Measurements from ENCODE around the gene DNAH8.

- TF ChIP-seq CTCF (conservative IDR thresholded peaks at IDR 0.05 in 1 of 2, IDR thresholded peaks at IDR 0.05 in 1 of 2; ENCODE audit: extremely low read depth in 1 of 2, insufficient read depth in 1 of 2, low read depth in 1 of 2, low read length in 2 of 2) (no peak), EZH2 (IDR thresholded peaks at IDR 0.05; ENCODE audit: borderline replicate concordance, low read length) (no peak)
These were observed 263.1 kb downstream of the DNAH8 start for GRCh38 chr6:38978139-38978704.
